Measurements from ENCODE around the gene NAA50.

The NAA50 gene

DNA sequence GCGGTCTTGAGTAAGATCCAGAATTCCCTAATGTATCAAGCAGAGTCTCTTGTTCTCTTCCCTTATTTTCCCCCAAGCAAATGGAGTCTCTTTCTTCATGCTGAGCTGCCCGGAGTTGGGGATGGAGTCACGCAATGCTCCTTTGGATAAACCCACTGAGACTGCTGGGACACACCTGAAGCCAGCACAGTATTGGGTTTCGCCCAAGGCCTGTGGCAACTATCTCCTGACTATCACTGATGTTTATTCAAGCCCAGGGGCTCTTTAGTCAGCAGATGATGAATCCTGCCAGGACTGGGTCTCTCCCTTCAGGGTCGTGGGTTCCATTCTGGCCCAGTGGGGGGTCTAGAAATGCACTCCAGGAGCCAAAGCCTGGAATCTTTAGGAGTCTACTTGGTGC lies 60.9 kb downstream of the NAA50 start:
- DNase-seq = no peak

DNA sequence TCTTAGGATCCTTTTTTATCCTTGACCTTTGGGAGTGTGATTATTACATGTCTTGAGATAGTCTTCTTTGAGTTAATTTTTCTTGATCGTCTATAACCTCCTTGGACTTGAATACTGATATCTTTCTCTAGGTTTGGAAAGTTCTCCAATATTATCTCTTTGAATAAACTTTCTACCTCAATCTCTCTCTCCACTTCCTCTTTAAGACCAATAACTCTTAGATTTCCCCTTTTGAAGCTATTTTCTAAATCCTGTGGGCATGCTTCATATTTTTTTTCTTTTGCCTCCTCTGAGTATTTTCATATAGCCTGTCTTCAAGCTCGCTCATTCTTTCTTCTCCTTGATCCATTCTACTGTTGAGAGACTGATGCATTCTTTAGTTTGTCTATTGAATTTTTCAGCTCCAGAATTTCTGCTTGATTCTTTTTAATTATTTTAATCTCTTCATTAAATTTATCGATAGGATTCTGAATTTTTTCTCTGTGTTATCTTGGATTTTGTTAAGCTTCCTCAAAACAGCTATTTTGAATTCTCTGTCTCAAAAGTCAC lies 61.7 kb downstream of the NAA50 start:
- DNase-seq = no peak

DNA sequence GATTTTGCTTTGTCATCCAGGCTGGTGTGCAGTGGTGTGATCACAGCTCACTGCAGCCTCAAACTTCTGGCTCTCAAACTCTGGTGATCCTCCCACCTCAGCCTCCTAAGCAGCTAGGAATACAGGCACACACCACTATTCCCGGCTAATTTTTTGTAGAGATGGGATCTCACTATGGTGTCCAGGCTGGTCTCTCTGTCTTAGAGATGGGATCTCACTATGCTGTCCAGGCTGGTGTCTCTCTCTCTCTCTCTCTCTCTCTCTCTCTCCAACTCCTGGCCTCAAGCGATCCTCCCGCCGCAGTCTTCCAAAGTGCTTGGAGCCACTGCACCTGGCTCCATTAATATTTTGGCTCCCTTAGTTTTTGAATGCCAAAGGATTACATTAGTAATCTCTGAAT lies 67.3 kb downstream of the NAA50 start:
- no peak for DNase-seq

DNA sequence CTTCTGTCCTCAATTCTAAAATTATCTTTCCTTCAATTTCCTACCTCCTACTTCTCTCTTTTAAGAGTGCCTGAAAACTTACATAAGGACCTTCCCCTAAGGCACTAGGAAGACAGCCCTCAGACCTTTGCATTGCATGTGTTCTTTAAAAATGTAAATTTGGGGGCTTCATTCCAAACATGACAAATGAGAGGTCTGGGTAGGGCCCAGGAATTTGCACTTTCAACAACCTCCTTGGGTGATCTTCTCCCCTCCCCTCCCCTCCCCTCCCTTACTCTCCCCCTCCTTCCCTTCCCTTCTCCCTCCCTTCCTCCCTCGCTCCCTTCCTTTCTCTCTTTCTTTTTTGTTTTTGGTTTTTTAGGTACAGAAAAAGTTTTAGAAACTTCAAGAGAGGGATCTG lies 68.3 kb downstream of the NAA50 start:
- DNase-seq = no peak

DNA sequence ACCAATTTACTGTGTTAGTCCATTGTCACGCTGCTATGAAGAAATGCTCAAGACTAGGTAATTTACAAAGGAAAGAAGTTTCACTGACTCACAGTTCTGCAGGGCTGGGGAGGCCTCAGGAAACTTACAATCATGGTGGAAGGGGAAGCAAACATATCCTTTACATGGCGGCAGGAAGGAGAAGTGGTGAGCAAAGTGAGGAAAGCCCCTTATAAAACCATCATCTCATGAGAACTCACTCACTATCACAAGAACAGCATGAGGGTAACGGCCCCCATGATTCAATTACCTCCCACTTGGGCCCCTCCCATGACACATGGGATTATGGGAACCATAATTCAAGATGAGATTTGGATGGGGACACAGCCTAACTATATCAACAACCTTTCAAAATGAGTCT lies 69.8 kb downstream of the NAA50 start:
- no peak for DNase-seq

DNA sequence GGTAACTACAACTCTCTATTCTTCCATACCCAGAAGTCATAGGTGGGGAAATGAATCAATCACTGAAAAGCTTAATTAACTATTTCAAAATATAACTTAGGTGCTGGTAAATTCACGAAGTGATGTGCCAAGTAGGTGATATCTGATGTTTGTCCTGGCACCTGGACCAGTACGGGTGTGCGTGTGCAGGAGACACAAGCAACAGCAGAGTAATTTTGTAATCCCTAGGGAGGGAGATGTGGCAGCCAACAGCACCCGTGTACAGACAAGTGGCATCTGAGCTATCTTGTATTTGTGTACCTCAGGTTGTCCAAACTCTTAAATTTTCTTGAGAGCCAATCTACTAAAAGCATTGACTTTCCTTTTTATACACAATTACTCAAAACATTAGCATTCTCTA lies 72.5 kb downstream of the NAA50 start:
- no peak for DNase-seq

DNA sequence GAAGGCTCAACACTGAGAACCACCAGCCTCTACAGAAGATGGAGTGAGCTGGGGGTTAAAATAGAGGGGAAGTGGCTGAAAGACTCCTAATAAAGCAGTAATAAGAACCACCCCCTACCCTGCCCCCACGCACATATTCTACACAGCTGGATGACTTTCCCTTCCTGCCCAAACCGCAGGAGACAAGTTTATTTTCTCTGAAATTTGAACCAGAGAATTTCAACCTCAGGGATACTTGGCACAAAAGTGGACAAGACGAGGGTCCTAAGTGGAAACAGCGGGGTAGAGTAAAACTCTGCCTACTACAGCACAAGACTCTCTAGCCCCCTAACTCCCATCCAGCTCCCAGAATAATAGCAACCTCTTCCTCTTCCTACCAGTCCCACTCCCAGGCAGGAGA lies 78.0 kb downstream of the NAA50 start:
- no peak for DNase-seq

Measured in NCI-H2107 (cell line).